ENCODE data around the gene B4GAT1. TPM values are rescaled to one million over a fixed set of nuclear protein-coding genes. Genes with fewer than 3 reads are reported as not detected.

B4GAT1 gene
- total and polyA plus RNA-seq, 2 of the 13 experiments (the other 11 are each of a cell fraction or from before 2014, with no cell fraction given), result 40.4 to 109 TPM

DNA sequence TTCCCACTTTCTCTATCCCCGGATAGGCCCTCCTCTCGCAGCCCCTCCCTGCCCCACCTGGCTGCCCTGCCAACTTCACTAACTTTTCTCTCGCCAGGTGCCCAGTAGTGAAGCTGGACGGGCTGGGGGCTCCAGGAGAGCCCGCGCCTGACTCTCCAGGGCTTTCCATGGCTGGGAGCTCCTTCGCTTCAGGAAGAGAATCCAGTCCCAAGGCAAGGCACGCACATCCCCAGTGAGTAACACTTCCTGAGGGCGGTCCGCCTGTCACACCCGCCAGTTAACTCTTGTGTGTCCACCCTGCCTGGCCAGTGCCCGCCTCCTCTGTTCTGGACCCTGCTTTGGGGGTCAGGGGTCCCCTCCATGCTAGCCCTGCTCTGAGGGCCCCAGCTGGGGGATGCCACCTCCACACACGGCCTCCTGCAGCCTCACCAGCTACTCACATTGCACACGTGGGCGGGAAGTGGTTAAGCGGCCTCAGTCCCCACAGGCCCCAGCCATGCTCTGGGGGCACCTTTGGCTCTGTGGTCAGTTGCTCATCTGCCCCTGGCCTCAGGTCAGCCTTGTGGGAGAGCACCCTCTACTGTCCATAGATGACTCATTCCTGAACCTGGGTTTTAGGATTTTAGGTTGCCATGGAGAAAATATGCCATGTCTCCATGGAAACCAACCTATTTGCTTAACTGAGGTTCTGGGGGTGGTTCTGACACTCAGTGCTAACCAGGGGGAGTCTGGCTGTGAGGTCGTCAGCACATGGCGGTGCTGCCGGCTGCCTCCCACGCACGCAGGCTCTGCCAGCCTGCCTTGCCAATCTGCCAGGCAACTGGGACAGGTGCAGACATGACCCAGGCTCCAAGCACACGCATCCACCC, 11.0 kb downstream of the B4GAT1 start, which contains the start of gene RIN1 (continued):
- TF ChIP-seq, protein P1, sequence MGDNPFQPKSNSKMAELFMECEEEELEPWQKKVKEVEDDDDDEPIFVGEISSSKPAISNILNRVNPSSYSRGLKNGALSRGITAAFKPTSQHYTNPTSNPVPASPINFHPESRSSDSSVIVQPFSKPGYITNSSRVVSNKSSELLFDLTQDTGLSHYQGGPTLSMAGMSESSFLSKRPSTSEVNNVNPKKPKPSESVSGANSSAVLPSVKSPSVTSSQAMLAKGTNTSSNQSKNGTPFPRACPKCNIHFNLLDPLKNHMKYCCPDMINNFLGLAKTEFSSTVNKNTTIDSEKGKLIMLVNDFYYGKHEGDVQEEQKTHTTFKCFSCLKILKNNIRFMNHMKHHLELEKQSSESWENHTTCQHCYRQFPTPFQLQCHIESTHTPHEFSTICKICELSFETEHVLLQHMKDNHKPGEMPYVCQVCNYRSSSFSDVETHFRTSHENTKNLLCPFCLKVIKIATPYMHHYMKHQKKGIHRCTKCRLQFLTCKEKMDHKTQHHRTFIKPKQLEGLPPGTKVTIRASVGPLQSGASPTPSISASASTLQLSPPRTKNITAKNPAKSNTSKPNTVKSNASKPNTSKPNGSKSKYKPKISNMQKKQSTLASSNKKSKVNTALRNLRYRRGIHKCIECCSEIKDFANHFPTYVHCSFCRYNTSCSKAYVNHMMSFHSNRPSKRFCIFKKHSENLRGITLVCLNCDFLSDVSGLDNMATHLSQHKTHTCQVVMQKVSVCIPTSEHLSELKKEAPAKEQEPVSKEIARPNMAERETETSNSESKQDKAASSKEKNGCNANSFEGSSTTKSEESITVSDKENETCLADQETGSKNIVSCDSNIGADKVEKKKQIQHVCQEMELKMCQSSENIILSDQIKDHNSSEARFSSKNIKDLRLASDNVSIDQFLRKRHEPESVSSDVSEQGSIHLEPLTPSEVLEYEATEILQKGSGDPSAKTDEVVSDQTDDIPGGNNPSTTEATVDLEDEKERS (CRISPR knock-in tag; IDR thresholded peaks at IDR 0.05), result peak; percentile 71; the same call in 1 of the 2 replicates
- TF ChIP-seq ETV6 (CRISPR knock-in tag; conservative IDR thresholded peaks at IDR 0.05) (no peak), ZBTB3 (CRISPR knock-in tag; IDR thresholded peaks at IDR 0.05; ENCODE audit: borderline replicate concordance, low read depth) (no peak), ZNF430 (CRISPR knock-in tag; IDR thresholded peaks at IDR 0.05) (no peak), NCOA2 (CRISPR knock-in tag; IDR thresholded peaks at IDR 0.05) (peak; percentile 53; the same call in 1 of the 2 replicates), HHEX (CRISPR knock-in tag; IDR thresholded peaks at IDR 0.05) (no peak), SMAD3 (CRISPR knock-in tag; IDR thresholded peaks at IDR 0.05) (peak; percentile 83), NAIF1 (CRISPR knock-in tag; IDR thresholded peaks at IDR 0.05; ENCODE audit: borderline replicate concordance) (no peak; the same call in 1 of the 2 replicates), GTF2F1 (IDR thresholded peaks at IDR 0.05; ENCODE audit: low read length) (no peak), ASH2L (IDR thresholded peaks at IDR 0.05; ENCODE audit: insufficient read length, low read depth, low read length) (peak; percentile 90), ATAD3A (CRISPR knock-in tag; IDR thresholded peaks at IDR 0.05) (no peak), CEBPB (IDR thresholded peaks at IDR 0.05; ENCODE audit: borderline replicate concordance, low read depth, low read length) (no peak), ONECUT2 (CRISPR knock-in tag; IDR thresholded peaks at IDR 0.05) (no peak), THYN1 (CRISPR knock-in tag; IDR thresholded peaks at IDR 0.05; ENCODE audit: borderline replicate concordance, low read depth) (no peak), ZNF138 (CRISPR knock-in tag; IDR thresholded peaks at IDR 0.05; ENCODE audit: low read depth) (no peak), KLF6 (CRISPR knock-in tag; IDR thresholded peaks at IDR 0.05) (no peak), SMAD9 (CRISPR knock-in tag; IDR thresholded peaks at IDR 0.05) (no peak)
- TF ChIP-seq, protein P2, sequence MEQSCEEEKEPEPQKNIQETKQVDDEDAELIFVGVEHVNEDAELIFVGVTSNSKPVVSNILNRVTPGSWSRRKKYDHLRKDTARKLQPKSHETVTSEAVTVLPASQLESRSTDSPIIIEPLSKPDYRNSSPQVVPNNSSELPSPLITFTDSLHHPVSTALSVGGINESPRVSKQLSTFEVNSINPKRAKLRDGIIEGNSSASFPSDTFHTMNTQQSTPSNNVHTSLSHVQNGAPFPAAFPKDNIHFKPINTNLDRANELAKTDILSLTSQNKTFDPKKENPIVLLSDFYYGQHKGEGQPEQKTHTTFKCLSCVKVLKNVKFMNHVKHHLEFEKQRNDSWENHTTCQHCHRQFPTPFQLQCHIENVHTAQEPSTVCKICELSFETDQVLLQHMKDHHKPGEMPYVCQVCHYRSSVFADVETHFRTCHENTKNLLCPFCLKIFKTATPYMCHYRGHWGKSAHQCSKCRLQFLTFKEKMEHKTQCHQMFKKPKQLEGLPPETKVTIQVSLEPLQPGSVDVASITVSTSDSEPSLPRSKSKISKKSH (CRISPR knock-in tag; IDR thresholded peaks at IDR 0.05; ENCODE audit: borderline replicate concordance), result peak; percentile 62; the same call in 1 of the 2 replicates
- TF ChIP-seq, protein P3, sequence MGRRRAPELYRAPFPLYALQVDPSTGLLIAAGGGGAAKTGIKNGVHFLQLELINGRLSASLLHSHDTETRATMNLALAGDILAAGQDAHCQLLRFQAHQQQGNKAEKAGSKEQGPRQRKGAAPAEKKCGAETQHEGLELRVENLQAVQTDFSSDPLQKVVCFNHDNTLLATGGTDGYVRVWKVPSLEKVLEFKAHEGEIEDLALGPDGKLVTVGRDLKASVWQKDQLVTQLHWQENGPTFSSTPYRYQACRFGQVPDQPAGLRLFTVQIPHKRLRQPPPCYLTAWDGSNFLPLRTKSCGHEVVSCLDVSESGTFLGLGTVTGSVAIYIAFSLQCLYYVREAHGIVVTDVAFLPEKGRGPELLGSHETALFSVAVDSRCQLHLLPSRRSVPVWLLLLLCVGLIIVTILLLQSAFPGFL (CRISPR knock-in tag; IDR thresholded peaks at IDR 0.05), result no peak
- TF ChIP-seq, protein P4, sequence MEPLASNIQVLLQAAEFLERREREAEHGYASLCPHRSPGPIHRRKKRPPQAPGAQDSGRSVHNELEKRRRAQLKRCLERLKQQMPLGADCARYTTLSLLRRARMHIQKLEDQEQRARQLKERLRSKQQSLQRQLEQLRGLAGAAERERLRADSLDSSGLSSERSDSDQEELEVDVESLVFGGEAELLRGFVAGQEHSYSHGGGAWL (CRISPR knock-in tag; IDR thresholded peaks at IDR 0.05), result peak; percentile 56
- TF ChIP-seq, protein P5, sequence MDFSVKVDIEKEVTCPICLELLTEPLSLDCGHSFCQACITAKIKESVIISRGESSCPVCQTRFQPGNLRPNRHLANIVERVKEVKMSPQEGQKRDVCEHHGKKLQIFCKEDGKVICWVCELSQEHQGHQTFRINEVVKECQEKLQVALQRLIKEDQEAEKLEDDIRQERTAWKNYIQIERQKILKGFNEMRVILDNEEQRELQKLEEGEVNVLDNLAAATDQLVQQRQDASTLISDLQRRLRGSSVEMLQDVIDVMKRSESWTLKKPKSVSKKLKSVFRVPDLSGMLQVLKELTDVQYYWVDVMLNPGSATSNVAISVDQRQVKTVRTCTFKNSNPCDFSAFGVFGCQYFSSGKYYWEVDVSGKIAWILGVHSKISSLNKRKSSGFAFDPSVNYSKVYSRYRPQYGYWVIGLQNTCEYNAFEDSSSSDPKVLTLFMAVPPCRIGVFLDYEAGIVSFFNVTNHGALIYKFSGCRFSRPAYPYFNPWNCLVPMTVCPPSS (IDR thresholded peaks at IDR 0.05), result no peak
